ENCODE results near the gene DLGAP5. TPM values are rescaled to one million over a fixed set of nuclear protein-coding genes. Genes with fewer than 3 reads are reported as not detected.

The DLGAP5 gene
- total RNA-seq, 1 experiment from 2014 or later, result 72.8 TPM

DNA sequence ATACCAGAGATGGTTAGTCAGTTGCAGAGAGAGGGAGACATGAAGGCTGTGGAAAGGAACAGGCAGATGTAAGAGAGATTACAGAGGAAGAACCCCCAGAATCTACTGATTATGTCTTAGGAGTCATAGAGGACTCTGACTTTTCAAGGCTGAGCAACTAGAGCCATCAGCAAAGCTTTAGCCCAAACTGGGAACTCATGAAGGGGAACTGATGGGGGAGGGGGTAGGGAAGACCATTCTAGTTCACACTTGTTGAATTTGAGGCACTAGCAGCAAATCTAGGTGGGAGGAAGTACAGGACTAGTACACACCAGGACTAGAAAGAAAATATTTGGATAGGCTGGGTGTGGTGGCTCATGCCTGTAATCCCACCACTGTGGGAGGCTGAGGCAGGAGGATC lies 52.2 kb downstream of the DLGAP5 start:
- no peaks in the 10 kb centered on the region for H3K4me1 ChIP-seq (ENCODE audit: control insufficient read depth in 1 of 2, insufficient read depth in 2 of 2, low read length in 2 of 2)
- TF ChIP-seq TCF7L2 (IDR thresholded peaks at IDR 0.05; ENCODE audit: borderline replicate concordance, extremely low read depth, insufficient read depth, insufficient read length) (no peak), SRF (IDR thresholded peaks at IDR 0.05; ENCODE audit: low read depth) (no peak), YY1 (IDR thresholded peaks at IDR 0.05; ENCODE audit: extremely low read depth, insufficient replicate concordance, low read depth, low read length) (no peak), JUND (IDR thresholded peaks at IDR 0.05) (no peak), EZH2phosphoT487 (IDR thresholded peaks at IDR 0.05; ENCODE audit: borderline replicate concordance) (no peak)
- TF ChIP-seq, protein P1, sequence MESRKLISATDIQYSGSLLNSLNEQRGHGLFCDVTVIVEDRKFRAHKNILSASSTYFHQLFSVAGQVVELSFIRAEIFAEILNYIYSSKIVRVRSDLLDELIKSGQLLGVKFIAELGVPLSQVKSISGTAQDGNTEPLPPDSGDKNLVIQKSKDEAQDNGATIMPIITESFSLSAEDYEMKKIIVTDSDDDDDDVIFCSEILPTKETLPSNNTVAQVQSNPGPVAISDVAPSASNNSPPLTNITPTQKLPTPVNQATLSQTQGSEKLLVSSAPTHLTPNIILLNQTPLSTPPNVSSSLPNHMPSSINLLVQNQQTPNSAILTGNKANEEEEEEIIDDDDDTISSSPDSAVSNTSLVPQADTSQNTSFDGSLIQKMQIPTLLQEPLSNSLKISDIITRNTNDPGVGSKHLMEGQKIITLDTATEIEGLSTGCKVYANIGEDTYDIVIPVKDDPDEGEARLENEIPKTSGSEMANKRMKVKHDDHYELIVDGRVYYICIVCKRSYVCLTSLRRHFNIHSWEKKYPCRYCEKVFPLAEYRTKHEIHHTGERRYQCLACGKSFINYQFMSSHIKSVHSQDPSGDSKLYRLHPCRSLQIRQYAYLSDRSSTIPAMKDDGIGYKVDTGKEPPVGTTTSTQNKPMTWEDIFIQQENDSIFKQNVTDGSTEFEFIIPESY (IDR thresholded peaks at IDR 0.05; ENCODE audit: extremely low read depth, insufficient replicate concordance, low read length), result no peak
- BruUV-seq (replicated peaks), result no TSS peak
- no peak overlapping the region for H3K27ac ChIP-seq (ENCODE audit: low read depth, low read length)
- no peak overlapping the region for H3K4me2 ChIP-seq (ENCODE audit: low read length)
- H3K9me2 ChIP-seq (ENCODE audit: insufficient read depth), result no peaks in the 10 kb centered on the region
- ATAC-seq (no peak), DNase-seq (ENCODE audit: low read depth, low spot score) (no peak)
- peaks cover 34 to 41% of the 10 kb centered on the region in 2 experiments; a peak in 3 of 4 replicates for H3K36me3 ChIP-seq (ENCODE audit: control insufficient read depth in 1 of 2, insufficient read depth in 2 of 2, low read length in 2 of 2)
- H3K27me3 ChIP-seq (ENCODE audit: insufficient read depth, low read length), result no peaks in the 10 kb centered on the region
- H3K9me3 ChIP-seq (ENCODE audit: control insufficient read depth in 1 of 2, insufficient read depth in 1 of 2, low read depth in 1 of 2, low read length in 2 of 2), result no peaks in the 10 kb centered on the region
- no peaks in the 10 kb centered on the region for H4K20me1 ChIP-seq (ENCODE audit: insufficient read depth)
- RAD21 ChIA-PET (ENCODE audit: low non-redundant PET in 1 of 2, low total read pairs in 2 of 2, uncharacterized antibody in 2 of 2, unreplicated experiment in 2 of 2), result no interaction called here
- no peak overlapping the region for H3K4me3 ChIP-seq (replicated peaks in 1 of 2; ENCODE audit: low read depth in 1 of 2, low read length in 2 of 2)
- CTCF ChIA-PET, result no interaction called here
- POLR2A ChIA-PET, result no interaction called here
- H2AFZ ChIP-seq (ENCODE audit: low read depth, low read length, poor library complexity, severe bottlenecking), result no peak overlapping the region
- H3K9ac ChIP-seq (ENCODE audit: low read length), result no peak overlapping the region
- intact Hi-C loops (cut with micrococcal nuclease), result no loop called here
- H3K79me2 ChIP-seq (ENCODE audit: insufficient read depth, low read length), result peaks cover 36% of the 10 kb centered on the region

DNA sequence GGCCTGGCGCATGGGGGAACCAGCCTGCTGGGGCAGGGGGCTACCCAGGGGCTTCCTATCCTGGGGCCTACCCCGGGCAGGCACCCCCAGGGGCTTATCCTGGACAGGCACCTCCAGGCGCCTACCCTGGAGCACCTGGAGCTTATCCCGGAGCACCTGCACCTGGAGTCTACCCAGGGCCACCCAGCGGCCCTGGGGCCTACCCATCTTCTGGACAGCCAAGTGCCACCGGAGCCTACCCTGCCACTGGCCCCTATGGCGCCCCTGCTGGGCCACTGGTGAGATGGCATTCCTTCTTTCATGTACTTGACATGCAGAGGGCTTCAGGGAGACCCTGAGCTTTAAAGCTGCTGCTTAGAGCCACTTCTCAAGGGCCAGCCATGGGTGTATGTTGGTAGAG lies 53.3 kb downstream of the DLGAP5 start:
- peaks cover 0 to 4% of the 10 kb centered on the region in 2 experiments; a peak in 1 of 4 replicates for H3K4me1 ChIP-seq (ENCODE audit: control insufficient read depth in 1 of 2, insufficient read depth in 2 of 2, low read length in 2 of 2)
- no TSS peak for BruUV-seq (replicated peaks)
- DNase-seq (ENCODE audit: low read depth, low spot score) (no peak), ATAC-seq (peak; percentile 71)
- H4K20me1 ChIP-seq (ENCODE audit: insufficient read depth), result no peaks in the 10 kb centered on the region
- CTCF ChIA-PET, result interaction anchor here (0.7 to 0.8 kb wide), 2 partner anchors 10 to 48 kb away, joined by 3 read pairs; no protein-coding TSS in a partner anchor
- TF ChIP-seq SRF (IDR thresholded peaks at IDR 0.05; ENCODE audit: low read depth) (no peak), CEBPB (IDR thresholded peaks at IDR 0.05; ENCODE audit: low read depth) (no peak), SP1 (IDR thresholded peaks at IDR 0.05; ENCODE audit: low read depth) (no peak), FOSL1 (IDR thresholded peaks at IDR 0.05; ENCODE audit: low read depth) (no peak), ZNF274 (IDR thresholded peaks at IDR 0.05; ENCODE audit: low read depth, low read length) (no peak), CTCF (IDR thresholded peaks at IDR 0.05 in 2 of 3, conservative IDR thresholded peaks at IDR 0.05 in 1 of 3; ENCODE audit: borderline replicate concordance in 1 of 3, insufficient read depth in 1 of 3, low read depth in 2 of 3, low read length in 2 of 3) (peak in 2 of 3 experiments; percentile 50 to 53; a peak in 4 of 6 replicates), EGR1 (IDR thresholded peaks at IDR 0.05; ENCODE audit: low read depth) (no peak)
- TF ChIP-seq, protein P2, sequence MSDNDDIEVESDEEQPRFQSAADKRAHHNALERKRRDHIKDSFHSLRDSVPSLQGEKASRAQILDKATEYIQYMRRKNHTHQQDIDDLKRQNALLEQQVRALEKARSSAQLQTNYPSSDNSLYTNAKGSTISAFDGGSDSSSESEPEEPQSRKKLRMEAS (IDR thresholded peaks at IDR 0.05), result no peak
- POLR2A ChIA-PET, result interaction anchor here (0.9 to 1.0 kb wide), 2 partner anchors 9 to 30 kb away, joined by 3 read pairs; partner anchors contain the start of gene LGALS3
- H3K9me2 ChIP-seq (ENCODE audit: insufficient read depth), result no peaks in the 10 kb centered on the region
- no peak overlapping the region for H3K4me2 ChIP-seq (ENCODE audit: low read length)
- peaks cover 29 to 35% of the 10 kb centered on the region in 2 experiments; a peak in 3 of 4 replicates for H3K36me3 ChIP-seq (ENCODE audit: control insufficient read depth in 1 of 2, insufficient read depth in 2 of 2, low read length in 2 of 2)
- intact Hi-C loops (cut with micrococcal nuclease), result no loop called here
- peaks cover 43% of the 10 kb centered on the region for H3K79me2 ChIP-seq (ENCODE audit: insufficient read depth, low read length)
- no peak overlapping the region for H2AFZ ChIP-seq (ENCODE audit: low read depth, low read length, poor library complexity, severe bottlenecking)
- no peak overlapping the region for H3K4me3 ChIP-seq (replicated peaks in 1 of 2; ENCODE audit: low read depth in 1 of 2, low read length in 2 of 2)
- H3K9me3 ChIP-seq (ENCODE audit: control insufficient read depth in 1 of 2, insufficient read depth in 1 of 2, low read depth in 1 of 2, low read length in 2 of 2), result no peaks in the 10 kb centered on the region
- H3K27ac ChIP-seq (ENCODE audit: low read depth, low read length), result no peak overlapping the region
- no peaks in the 10 kb centered on the region for H3K27me3 ChIP-seq (ENCODE audit: insufficient read depth, low read length)
- RAD21 ChIA-PET (ENCODE audit: low non-redundant PET in 1 of 2, low total read pairs in 2 of 2, uncharacterized antibody in 2 of 2, unreplicated experiment in 2 of 2), result no interaction called here
- no peak overlapping the region for H3K9ac ChIP-seq (ENCODE audit: low read length)
